NOMO-1 treated with dmso at 0.1 percent for 144 hours (cell line): ENCODE measurements around the gene MIOX.
"Not testable (repeated sequence)": the region's sequence is repeated elsewhere in the genome, so short reads cannot be mapped to it uniquely, and the experiment has no call there.

Source experiments
- DNase-seq: peaks from one replicate; lab custom pipeline; 2025; ENCODE audit not compliant: unreplicated experiment; lab: John Stamatoyannopoulos, UW

Gene MIOX

GRCh38 chr22:50528682-50529415 is 42.2 kb downstream of the MIOX start:
- DNase-seq: no peak

DNA sequence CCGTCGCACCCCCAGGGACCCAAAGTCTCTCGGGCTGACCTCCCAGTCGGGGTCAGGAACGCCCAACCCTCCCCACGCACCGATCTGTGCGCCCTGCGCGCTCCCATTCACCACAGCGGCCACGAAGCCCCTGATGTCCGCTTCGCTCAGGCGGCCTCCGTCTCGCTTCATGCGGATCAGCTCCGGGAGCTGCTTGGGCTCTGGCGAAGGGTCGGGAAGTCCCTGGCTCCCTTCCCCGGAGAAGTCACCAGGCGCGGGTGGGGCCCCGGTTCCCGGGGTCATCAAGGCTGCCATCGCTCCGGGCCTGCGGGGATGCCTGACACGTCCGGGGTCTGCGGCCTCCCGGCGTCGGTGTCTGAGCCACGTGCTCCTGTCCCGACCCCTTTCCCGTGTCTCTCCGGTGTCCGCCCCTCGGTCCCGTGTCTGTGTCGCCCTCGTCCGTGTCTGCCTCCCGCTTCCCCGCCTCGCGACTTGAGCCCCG is 42.8 kb downstream of the MIOX start:
- no peak for DNase-seq

- peak; percentile 85 for DNase-seq
Measured at GRCh38 chr22:50529897-50530579, 43.4 kb downstream of the MIOX start, which contains the start of gene TYMP. Gene TYMP, minus strand, starts transcription at chr22:50530012. Its CDS starts 303 bp downstream, at chr22:50529709.

- no peak for DNase-seq
Measured at GRCh38 chr22:50530580-50530876, 43.9 kb downstream of the MIOX start.

DNA sequence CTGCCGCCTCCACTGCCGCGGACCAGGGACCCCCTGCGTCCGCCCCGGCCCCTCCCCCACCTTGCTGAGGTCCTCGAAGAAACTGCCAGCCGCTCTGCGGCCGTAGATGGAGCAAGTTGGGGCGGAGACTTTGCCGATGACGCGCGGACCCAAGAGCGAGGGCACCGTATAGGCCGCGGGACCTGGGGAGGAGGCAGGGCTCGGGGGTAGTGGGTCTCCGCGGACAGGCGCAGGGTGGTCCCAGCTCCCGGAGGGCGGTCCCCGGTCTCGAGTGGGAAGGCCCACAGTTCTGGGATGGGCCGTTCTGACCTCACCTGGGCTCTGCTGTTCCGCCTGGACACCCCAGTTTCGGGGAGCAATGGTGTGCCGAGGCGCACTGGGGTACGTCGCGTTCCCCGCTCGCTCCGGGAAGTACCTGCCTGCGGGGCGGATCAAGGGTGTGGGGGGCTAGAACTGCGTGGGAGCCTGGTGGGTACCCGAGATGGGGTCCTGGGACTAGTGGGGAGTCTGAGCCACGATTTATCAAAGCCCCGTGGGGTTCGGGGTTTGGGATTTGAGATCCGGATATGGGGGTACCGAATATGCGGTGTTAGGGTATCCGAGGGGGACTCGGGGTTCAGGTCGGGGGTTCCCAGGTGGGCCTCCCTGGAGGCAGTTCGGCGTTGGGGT is 44.4 kb downstream of the MIOX start:
- peak; percentile 86 for DNase-seq

GRCh38 chr22:50531546-50531961 is 44.9 kb downstream of the MIOX start:
- peak; percentile 63 for DNase-seq

DNA sequence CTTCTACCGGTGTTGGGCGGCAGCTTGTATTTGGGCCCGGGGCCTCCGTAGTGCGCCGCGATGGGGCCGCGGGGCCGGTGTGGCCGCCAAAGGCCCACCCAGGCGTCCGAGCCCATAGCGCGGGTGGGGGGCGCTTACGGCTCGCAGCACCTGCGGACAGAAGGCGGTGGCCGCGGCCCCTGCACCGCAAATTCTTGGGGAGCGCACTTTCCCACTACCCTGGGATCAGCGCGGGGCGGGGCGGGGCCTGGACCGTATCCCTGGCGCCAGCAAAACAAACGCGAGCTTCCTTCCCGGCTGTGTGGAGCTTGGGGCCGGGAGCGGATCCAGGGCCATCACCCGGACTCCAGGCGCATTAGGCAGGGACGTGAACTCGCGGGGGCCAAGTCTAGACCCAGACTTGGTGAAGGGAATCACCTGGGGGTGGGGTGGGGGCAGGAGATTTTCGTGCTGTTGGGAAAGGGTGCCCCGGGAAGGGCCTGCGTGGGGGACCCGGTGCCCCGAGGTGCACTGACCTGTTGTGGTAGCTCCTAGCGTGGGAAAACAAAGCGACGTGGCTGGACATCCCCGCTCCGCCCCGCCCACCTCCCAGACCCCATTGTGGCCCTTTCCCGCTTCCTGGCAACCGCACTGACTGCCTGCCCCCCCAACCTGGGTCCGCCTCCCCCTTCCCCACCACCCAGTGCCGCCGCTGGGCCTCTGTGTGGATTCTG is 45.5 kb downstream of the MIOX start:
- no peak for DNase-seq

DNA sequence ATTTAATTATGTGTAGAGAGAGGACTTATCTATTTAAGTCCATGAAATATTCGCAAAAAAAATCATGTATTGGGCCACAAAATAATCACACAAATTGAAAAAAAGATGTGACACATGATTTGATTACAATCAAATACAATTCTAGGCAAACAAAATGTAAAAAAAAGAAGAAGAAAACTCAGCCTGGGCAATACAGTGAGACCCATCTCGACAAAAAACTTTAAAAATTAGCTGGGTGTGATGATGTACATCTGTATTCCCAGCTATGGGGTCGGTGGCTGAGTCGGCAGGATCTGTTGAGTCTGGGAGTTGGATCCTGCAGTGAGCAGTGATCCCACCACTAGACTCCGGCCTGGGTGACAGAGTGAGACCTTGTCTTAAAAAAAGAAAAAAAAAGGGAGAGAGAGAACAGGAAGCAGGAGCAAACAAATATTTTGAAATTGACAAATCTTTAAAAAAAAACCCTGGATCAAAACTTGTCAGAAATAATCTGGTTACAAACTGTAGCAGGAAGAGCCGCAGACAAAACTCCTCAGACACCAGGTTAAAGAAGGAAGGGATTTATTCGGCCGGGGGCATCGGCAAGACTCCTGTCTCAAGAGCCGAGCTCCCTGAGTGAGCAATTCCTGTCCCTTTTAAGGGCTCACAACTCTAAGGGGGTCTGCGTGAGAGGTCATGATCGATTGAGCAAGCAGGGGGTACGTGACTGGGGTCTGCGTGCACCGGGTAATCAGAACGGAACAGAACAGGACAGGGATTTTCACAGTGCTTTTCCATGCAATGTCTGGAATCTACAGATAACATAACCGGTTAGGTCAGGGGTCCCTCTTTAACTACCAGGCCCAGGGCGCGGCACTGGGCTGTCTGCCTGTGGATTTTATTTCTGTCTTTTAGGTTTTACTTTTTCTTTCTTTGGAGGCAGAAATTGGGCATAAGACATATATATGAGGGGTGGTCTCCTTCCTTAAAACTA is 46.5 kb downstream of the MIOX start:
- DNase-seq: no peak

GRCh38 chr22:50533856-50534711 is 47.4 kb downstream of the MIOX start:
- DNase-seq: not testable (repeated sequence)

DNA sequence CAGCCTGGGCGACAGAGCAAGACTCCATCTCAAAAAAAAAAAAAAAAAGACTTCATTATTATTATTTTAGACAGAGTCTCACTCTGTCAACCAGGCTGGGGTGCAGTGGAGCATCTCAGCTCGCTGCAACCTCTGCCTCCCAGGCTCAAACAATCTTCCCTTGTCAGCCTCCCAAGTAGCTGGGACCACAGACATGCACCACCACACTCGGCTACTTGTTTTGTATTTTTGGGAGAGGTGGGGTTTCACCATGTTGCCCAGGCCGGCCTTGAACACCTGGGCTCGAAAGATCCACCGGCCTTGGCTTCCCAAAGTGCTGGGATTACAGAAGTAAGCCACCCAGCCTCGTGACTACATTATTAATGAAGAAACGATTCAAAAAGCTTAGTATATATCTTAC is 48.5 kb downstream of the MIOX start:
- DNase-seq: no peak

DNA sequence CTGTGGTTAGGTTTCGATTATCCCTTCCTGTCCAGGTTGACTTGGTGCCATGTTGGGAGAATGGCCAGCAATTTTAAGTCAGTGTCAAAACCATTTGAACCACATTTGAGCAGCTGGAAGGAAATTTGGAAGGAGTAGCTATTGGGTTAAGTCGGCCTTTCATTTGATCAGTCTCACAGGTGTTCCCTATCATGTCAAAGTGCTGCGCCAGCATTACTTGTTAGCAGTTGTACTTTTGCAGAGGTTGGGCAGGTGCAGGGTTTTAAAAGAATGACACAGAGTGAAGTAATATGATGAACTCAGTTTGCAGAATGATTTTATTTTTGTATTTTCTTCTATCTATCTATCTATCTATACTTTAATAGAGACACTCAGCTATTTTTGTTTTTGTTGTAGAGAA is 49.6 kb downstream of the MIOX start:
- DNase-seq: no peak

DNA sequence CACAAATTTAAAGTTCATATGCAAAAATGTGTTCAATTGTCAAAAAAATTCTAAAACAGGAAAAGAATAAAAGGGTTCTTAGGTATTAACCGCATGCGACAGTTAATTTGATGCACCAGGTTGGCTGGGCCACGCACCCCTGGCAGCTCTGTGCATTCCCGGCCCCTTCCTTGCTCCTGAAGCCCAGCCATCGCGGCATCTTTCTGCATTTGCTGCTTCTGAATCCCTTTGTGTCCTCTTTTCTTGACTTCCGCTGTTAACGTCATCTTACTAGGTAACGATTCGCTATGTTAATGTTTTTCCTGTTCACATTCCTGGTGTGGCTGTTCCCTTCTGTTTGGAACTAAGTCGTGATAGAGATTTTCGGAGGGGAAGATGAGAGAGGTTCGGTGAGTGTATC is 51.1 kb downstream of the MIOX start:
- DNase-seq: no peak
